HG03280 (cell line): ENCODE measurements around the gene USP10.
"Not testable (repeated sequence)": the region's sequence is repeated elsewhere in the genome, so short reads cannot be mapped to it uniquely, and the experiment has no call there.

ENCODE experiments used
- ATAC-seq: cut with Tn5 transposase; IDR thresholded peaks from one replicate; pipeline ENCODE4 v1.9.1; 2021; ENCODE audit warnings: mild to moderate bottlenecking, moderate library complexity; ENCODE audit not compliant: unreplicated experiment

The USP10 gene

GRCh38 chr16:84673561-84673960 is 26.2 kb upstream of the USP10 start:
- ATAC-seq, result no peak

GRCh38 chr16:84675423-84675822 is 24.4 kb upstream of the USP10 start:
- no peak for ATAC-seq

GRCh38 chr16:84675884-84676283 is 23.9 kb upstream of the USP10 start:
- no peak for ATAC-seq

GRCh38 chr16:84677017-84677803 is 22.6 kb upstream of the USP10 start:
- no peak for ATAC-seq

GRCh38 chr16:84677849-84678248 is 22.0 kb upstream of the USP10 start:
- no peak for ATAC-seq

GRCh38 chr16:84678541-84678940 is 21.3 kb upstream of the USP10 start:
- ATAC-seq, result no peak

- ATAC-seq, result no peak
These were observed 19.5 kb upstream of the USP10 start for GRCh38 chr16:84680165-84680842.

- ATAC-seq, result no peak
These were observed 18.8 kb upstream of the USP10 start for GRCh38 chr16:84680843-84681629.

GRCh38 chr16:84683691-84684591 is 15.9 kb upstream of the USP10 start:
- no peak for ATAC-seq

- ATAC-seq, result no peak
These were observed 15.2 kb upstream of the USP10 start for GRCh38 chr16:84684592-84684965.

- no peak for ATAC-seq
These were observed 14.6 kb upstream of the USP10 start for GRCh38 chr16:84685210-84685609.

- ATAC-seq, result no peak
These were observed 13.0 kb upstream of the USP10 start for GRCh38 chr16:84686707-84687298.

GRCh38 chr16:84687715-84688114 is 12.1 kb upstream of the USP10 start:
- ATAC-seq, result peak; percentile 58

GRCh38 chr16:84688163-84688562 is 11.6 kb upstream of the USP10 start:
- not testable (repeated sequence) for ATAC-seq

- no peak for ATAC-seq
These were observed 10.7 kb upstream of the USP10 start for GRCh38 chr16:84689111-84689510.

GRCh38 chr16:84690088-84690819 is 9.5 kb upstream of the USP10 start:
- no peak for ATAC-seq

- no peak for ATAC-seq
These were observed 7.2 kb upstream of the USP10 start for GRCh38 chr16:84692451-84693214.

- ATAC-seq, result not testable (repeated sequence)
These were observed 5.9 kb upstream of the USP10 start for GRCh38 chr16:84693869-84694268.

- ATAC-seq, result no peak
These were observed 4.8 kb upstream of the USP10 start for GRCh38 chr16:84694980-84695379.
